Measurements from ENCODE around the gene TRABD2A.

The TRABD2A gene

DNA sequence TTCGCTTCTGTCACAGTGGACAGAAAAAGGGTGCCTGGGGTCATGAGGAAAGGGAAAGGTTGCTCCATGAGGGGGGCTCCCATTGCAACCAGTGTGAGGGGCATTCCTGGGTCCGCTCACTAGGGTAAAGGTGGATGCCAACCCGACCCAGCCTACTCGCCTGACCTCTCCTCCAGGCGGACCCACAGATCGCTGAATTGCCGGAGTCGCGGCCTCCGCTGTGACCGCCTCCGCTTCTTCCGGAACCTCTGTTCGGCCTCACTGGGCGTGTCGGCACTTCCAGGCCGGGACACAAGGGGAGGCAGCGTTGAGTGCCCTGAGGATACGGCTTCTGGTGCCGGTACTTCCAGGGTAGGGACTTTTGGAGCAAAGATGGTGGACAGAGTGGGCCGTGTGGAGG lies 57.1 kb downstream of the TRABD2A start:
- TF ChIP-seq, protein P1, sequence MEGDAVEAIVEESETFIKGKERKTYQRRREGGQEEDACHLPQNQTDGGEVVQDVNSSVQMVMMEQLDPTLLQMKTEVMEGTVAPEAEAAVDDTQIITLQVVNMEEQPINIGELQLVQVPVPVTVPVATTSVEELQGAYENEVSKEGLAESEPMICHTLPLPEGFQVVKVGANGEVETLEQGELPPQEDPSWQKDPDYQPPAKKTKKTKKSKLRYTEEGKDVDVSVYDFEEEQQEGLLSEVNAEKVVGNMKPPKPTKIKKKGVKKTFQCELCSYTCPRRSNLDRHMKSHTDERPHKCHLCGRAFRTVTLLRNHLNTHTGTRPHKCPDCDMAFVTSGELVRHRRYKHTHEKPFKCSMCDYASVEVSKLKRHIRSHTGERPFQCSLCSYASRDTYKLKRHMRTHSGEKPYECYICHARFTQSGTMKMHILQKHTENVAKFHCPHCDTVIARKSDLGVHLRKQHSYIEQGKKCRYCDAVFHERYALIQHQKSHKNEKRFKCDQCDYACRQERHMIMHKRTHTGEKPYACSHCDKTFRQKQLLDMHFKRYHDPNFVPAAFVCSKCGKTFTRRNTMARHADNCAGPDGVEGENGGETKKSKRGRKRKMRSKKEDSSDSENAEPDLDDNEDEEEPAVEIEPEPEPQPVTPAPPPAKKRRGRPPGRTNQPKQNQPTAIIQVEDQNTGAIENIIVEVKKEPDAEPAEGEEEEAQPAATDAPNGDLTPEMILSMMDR (IDR thresholded peaks at IDR 0.05) = no peak

DNA sequence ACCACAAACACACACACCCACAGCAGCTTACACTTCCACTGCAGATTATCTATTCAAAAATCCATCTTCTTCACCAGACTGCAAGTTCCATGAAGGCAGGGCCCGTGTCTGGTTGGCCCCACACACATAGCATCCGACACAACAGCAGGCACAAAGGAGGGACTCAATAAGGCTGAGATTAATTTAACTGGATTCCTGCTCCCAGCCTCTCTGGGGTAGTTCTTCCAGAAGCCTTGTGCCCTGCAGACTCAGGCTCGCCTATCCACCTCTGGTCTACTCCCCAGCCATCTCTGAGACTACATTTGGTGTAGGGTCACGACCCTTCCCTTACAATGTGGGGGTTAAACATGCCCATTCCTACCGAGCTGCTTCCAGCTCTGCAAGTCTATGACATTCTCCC lies 57.7 kb downstream of the TRABD2A start:
- TF ChIP-seq, protein P1 (IDR thresholded peaks at IDR 0.05) = no peak

DNA sequence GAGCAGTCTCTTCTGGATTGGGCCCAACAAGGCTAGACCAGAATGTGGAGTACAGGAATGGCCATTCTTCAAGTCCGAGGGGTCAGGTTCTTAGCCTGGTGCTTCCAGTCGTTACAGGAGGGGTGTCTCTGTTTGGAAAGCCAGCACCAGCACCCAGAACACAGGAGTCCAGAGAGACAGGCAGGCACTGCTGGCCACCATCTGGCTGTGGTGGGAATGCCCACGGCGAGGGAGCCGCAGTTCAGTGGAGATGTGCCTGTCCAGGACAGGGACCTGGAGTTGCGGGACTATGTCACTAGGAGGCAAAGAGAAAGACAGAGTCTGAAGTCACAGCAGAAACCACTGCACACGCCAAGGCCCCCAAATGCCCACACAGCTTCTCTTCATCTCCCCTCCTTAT lies 59.1 kb downstream of the TRABD2A start:
- TF ChIP-seq, protein P1 (IDR thresholded peaks at IDR 0.05) = no peak

DNA sequence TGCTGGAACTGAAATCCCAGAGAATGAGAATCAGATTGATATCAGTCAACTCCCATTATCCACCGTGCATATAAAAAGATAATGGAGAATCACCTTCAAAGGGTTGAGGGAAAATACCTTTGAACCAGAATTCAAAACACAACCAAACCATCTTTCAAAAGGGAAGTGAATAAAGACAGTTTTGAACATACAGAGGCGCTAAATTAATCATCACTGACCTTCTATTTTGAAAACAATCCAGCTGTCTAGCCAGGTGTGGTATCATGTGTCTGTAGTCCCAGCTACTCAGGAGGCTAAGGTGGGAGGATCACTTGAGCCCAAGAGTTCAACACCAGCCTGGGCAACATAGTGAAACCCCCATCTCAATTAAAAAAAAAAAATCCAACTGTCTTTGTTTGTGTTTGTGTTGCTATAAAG lies 63.6 kb downstream of the TRABD2A start:
- TF ChIP-seq, protein P1 (IDR thresholded peaks at IDR 0.05) = no peak

DNA sequence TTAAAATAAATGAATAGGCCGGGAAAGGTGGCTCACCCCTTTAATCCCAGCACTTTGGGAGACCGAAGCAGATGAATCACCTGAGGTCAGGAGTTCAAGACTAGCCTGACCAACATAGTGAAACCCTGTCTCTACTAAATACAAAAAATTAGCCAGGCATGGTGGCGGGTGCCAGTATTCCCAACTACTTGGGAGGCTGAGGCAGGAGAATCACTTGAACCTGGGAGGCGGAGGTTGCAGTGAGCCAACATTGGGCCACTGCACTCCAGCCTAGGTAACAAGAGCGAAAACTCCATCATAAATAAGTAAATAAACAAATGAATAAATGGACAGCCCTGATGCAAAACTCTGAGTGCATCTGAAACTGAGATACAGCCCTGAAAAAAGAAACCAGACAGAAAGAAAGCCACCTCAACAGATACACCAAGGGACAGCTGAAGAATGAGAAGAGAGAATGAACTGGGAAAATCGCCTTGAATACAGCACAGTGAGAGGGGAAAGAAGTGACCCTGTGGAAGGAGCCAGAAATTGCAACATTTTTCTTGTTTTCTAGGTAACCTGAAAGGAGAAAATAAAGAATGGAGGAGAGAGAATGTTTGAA lies 64.4 kb downstream of the TRABD2A start:
- TF ChIP-seq, protein P1 (IDR thresholded peaks at IDR 0.05) = no peak

DNA sequence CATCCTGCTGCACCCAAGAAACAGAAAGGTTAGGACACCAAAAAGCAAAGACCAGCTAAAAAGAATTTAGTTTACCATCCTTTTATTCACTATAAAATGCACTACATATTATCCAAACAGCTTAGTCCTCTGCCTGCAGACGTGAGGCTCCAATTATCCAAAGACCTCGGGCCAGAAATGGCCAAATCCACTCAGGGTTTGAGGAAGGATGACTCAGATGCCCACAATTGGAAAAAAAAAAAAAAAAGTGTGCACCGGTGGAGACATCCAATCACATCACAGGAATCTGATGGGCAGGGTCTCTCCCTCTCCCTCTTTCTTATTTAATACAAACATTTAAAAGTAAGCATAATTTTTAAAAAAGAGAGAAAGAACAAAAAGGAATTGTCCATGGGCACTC lies 65.7 kb downstream of the TRABD2A start:
- TF ChIP-seq, protein P1 (IDR thresholded peaks at IDR 0.05) = no peak

DNA sequence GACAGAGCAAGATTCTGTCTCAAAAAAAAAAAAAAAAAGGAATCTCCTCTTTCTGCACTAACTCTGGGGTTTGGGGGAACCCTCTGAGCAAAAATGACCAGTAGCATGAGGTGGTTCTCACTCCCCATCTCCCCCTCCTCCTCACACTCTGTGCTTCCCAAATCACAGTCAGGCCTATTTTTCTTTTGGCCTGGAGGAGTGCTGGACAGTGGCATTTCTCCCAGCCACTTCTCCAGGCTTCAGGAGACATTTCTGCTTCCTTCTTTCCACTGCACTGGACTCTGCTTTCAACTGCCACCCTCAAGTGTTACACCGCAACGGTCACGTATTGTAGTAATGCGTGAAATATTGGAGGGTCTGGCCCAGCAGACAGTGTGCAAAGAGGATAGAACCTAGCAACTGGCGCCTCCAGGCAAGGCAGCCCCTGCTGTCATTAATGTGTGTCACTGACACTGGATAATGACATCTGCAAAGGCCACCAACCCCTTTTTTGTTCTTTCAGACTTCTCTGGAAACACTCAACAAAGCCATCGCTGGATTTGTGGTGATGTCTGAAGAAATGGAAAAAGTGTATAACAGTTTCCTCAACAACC lies 68.9 kb downstream of the TRABD2A start:
- TF ChIP-seq, protein P1 (IDR thresholded peaks at IDR 0.05) = no peak
